ENCODE results near the gene CACNB4.
A peak's percentile ranks its signal among the peaks of the same experiment; 100 is the strongest.

CACNB4 gene

GRCh38 chr2:152086231-152086630 lies 12.6 kb downstream of the CACNB4 start:
- no peak for DNase-seq

GRCh38 chr2:152084076-152084475 lies 14.8 kb downstream of the CACNB4 start:
- DNase-seq, result no peak

GRCh38 chr2:152083202-152083875 lies 15.5 kb downstream of the CACNB4 start:
- no peak for DNase-seq

- peak; percentile 12 for DNase-seq
Observed at GRCh38 chr2:152078662-152079061, 20.2 kb downstream of the CACNB4 start.

- no peak for DNase-seq
Observed at GRCh38 chr2:152078023-152078422, 20.8 kb downstream of the CACNB4 start.

GRCh38 chr2:152075461-152076050 lies 23.3 kb downstream of the CACNB4 start:
- DNase-seq, result no peak

GRCh38 chr2:152072011-152072410 lies 26.8 kb downstream of the CACNB4 start:
- no peak for DNase-seq

GRCh38 chr2:152071518-152071917 lies 27.3 kb downstream of the CACNB4 start:
- no peak for DNase-seq

GRCh38 chr2:152071092-152071491 lies 27.8 kb downstream of the CACNB4 start:
- peak; percentile 74 for DNase-seq

- DNase-seq, result no peak
Observed at GRCh38 chr2:152068226-152068625, 30.6 kb downstream of the CACNB4 start.

GRCh38 chr2:152067823-152068222 lies 31.0 kb downstream of the CACNB4 start:
- no peak for DNase-seq

- no peak for DNase-seq
Observed at GRCh38 chr2:152065945-152066344, 32.9 kb downstream of the CACNB4 start.

GRCh38 chr2:152064001-152064400 lies 34.8 kb downstream of the CACNB4 start:
- DNase-seq, result no peak

GRCh38 chr2:152063325-152063924 lies 35.4 kb downstream of the CACNB4 start:
- DNase-seq, result no peak

- DNase-seq, result no peak
Observed at GRCh38 chr2:152062125-152063091, 36.4 kb downstream of the CACNB4 start.

- no peak for DNase-seq
Observed at GRCh38 chr2:152061383-152061782, 37.5 kb downstream of the CACNB4 start.

GRCh38 chr2:152058655-152059054 lies 40.2 kb downstream of the CACNB4 start:
- DNase-seq, result no peak

- DNase-seq, result no peak
Observed at GRCh38 chr2:152056418-152056817, 42.4 kb downstream of the CACNB4 start.

GRCh38 chr2:152055366-152056108 lies 43.3 kb downstream of the CACNB4 start:
- peak; percentile 34 for DNase-seq

- peak; percentile 83 for DNase-seq
Observed at GRCh38 chr2:152054593-152054992, 44.3 kb downstream of the CACNB4 start.

GRCh38 chr2:152051436-152051835 lies 47.4 kb downstream of the CACNB4 start:
- peak; percentile 79 for DNase-seq

GRCh38 chr2:152050915-152051314 lies 47.9 kb downstream of the CACNB4 start:
- DNase-seq, result peak; percentile 77
